NCI-H526 (cell line): ENCODE results near the gene MSH2.
A peak's percentile ranks its signal among the peaks of the same experiment; 100 is the strongest.
"Not testable (repeated sequence)": the region's sequence is repeated elsewhere in the genome, so short reads cannot be mapped to it uniquely, and the experiment has no call there.

Experiments
- DNase-seq, 2 experiments: peaks; one replicate each; lab custom pipeline; 2025; lab: John Stamatoyannopoulos, UW

Gene MSH2

GRCh38 chr2:47484396-47484795, 81.4 kb downstream of the MSH2 start:
- no peak for DNase-seq

- no peak for DNase-seq
These were observed 82.2 kb downstream of the MSH2 start for GRCh38 chr2:47485177-47485576.

- DNase-seq: no peak
These were observed 82.9 kb downstream of the MSH2 start for GRCh38 chr2:47485751-47486300.

GRCh38 chr2:47486841-47487497, 84.0 kb downstream of the MSH2 start:
- DNase-seq: no peak

DNA sequence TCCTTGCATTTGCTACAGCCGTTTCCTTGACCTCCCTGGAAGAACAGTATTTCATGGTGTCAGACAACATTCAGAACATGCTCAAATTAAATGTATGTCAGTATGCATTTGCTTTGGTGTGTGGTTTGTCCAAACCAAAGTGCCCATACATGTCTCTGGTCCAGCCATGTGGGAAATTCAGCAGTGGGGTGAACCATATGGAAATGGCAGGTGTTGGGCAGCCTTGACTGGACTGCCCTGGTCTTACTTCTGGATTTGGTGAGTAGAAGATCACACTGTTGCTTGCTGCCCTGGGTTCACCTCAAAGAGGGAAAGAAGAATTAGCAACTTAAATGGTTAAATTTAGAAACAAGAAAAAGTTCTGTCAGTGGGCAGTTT, 84.5 kb downstream of the MSH2 start:
- DNase-seq: no peak

DNA sequence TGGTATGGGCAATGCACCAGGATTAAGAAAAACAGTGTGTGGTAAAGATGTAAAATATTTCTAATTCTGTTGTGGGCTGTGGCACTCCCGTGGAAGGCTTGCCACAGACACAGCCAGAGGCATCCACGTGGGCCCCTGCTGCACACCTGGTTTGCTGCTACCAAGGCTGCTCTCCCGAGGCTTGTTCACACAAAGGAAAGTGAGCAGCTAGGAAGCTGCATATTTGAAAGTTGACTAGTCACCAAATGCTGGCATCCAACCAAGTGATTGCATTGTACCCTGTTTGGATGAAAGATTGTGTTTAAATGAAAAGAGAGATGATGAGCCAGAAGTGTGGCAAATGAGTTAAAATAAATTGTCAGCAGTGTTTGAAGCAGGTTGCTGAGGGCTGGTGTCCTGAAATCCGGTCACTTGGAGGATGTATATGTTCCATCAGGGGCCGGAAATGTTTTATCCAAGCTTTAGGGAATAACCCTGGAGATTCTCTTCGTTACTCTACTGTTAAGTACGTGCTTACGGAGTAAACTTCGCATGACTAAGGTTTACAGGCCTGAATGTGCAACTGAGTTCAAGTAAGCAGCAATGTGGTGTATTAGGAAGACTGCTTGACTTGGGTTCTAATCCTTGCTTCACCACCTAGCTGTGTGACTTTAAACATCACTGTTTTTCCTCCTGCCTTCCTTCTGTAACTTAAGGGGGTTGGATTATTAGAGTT, 86.1 kb downstream of the MSH2 start:
- DNase-seq: no peak

DNA sequence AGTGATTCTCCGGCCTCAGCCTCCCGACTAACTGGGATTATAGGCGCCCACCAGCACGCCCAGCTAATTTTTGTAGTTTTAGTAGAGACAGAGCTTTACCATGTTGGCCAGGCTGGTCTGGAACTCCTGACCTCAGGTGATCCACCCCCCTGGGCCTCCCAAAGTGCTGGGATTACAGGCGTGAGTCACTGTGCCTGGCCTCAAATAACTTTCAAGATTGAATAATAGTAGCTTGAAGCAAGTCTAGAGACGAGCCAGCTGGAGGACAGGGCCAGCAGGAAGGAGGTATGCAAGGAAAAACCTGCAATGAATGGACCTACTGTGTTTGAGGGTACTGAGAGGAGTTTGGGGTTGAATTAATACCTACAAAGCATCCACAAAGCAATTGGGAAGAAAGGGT, 87.5 kb downstream of the MSH2 start:
- no peak for DNase-seq

- DNase-seq: no peak
These were observed 90.5 kb downstream of the MSH2 start for GRCh38 chr2:47493317-47494035.

GRCh38 chr2:47494267-47495130, 91.5 kb downstream of the MSH2 start:
- DNase-seq: no peak

- no peak for DNase-seq
These were observed 95.0 kb downstream of the MSH2 start for GRCh38 chr2:47497843-47498460.

DNA sequence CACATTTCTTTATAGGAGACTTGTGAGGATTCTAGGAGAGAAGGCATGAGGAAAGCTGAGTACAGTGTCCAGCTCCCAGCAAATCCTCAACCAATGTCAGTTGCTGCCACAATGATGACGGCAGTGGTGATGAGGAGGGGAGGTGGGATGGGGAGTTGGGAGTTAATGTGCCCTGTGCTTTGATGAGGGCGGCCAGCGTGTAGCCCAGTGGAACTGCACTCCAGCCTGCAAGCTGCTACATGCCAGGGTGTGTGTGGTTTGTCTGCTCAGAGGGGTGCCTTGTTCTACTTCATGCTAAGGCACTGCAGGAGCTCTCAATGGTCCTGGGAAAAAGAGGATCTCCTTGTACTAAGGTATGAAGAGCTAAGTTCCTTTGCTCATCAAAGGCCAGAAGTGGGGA, 96.1 kb downstream of the MSH2 start:
- no peak for DNase-seq

GRCh38 chr2:47499621-47500309, 96.8 kb downstream of the MSH2 start:
- no peak for DNase-seq

DNA sequence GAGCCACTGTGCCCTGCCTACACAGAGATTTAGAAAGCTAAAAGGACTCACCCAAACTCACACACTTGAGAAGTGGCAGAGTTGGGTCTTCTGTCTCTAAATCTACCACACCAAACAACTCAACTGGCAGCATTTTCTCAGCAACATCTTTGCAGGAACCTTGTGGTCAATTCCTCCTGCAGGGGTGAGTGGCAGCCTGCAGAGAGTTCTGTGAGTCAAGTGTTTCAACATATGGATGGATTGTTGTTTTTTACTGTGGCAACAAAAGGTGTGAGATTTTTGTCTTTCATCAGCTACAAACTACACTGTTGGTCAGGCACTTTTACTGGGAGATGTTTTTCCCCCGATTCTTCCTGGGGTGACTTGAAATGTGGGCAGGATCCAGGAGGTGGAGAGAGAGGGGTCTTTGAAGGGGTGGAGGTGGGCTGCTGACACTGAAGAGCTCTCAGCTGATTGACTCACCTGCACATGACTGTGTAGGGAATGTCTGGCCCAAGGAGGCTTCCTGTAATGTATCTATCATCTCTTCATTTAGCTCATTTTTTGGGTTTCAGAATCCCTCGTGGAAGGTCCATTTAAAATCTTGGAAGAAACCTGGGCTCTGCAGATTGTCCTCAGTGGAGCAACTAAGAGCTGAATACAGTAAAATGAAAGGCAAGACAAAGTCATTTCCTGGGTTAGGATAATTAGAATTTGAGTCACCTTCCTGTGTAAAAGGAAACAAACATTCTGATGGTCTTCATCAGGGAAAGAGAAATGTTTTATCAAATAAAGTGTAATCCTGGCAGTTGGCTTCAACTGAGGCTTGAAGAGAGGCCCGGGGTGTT, 98.6 kb downstream of the MSH2 start:
- DNase-seq: no peak

GRCh38 chr2:47502498-47502897, 99.5 kb downstream of the MSH2 start:
- DNase-seq: not testable (repeated sequence)

DNA sequence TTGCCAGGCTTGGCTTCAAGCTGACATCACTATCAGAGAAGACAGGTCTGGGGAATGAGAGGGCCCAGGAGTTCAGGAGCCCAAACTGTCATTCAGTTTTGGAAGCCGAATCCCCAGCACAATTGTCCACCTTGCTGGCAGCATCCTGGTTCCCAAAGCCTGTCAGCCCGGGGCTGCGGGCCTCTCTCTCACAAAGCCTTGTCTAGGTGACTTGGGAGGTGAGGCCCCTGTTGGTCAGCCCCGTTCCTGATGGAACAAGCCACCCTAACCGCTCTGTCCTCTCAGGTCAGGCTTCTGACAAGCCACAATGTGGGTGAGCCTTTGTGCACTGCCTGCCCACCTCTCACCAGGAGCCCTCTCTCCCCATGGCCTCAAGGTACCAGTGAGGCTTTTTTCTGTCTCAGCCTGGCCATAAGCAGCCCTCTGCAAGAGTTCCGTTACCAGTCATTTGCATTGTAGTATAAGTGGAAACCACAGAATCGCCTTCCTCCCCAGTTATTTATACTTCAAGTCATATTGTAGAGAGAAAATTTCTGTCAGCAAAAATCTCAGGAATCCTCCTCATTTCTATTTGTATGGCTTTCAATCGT, 100.6 kb downstream of the MSH2 start:
- DNase-seq: peak in 1 of 2 experiments; percentile 42

- DNase-seq: no peak
These were observed 101.3 kb downstream of the MSH2 start for GRCh38 chr2:47504174-47504810.

GRCh38 chr2:47506024-47506423, 103.1 kb downstream of the MSH2 start:
- DNase-seq: no peak

DNA sequence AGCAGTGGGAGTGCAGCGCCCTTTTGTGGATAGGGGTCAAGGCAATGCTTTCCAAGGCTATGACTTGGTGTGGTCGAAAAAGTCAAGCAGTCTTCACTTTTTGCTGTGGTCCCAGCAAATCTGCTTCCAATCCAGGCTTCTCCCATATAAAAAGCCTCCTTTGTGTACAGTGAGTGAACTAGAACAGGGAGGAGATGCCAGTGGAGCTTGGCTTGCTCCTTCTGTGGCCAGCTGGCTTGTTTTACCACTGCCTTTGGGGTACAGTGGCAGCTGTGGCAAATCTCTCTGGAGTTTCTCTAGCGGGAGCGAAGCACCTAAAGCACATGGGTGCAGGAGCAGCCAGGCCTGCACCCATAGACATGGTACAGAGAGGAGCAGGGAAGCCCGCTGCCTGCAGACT, 103.5 kb downstream of the MSH2 start:
- DNase-seq: no peak

- DNase-seq: no peak
These were observed 105.1 kb downstream of the MSH2 start for GRCh38 chr2:47508080-47508479.
